Measurements from ENCODE around the gene KHDRBS2. TPM values are rescaled to one million over a fixed set of nuclear protein-coding genes. Genes with fewer than 3 reads are reported as not detected.

The KHDRBS2 gene
- polyA plus RNA-seq, 5 donors: 8.1 to 13.1 (median 10.8) TPM

GRCh38 chr6:62037445-62037844 lies 248.6 kb downstream of the KHDRBS2 start:
- peak in 1 of 2 donors; percentile 7 for DNase-seq

GRCh38 chr6:62035952-62036351 lies 250.1 kb downstream of the KHDRBS2 start:
- DNase-seq: no peak

GRCh38 chr6:62013719-62014118 lies 272.3 kb downstream of the KHDRBS2 start:
- no peak for DNase-seq

- DNase-seq: no peak
Observed at GRCh38 chr6:62009445-62009844, 276.6 kb downstream of the KHDRBS2 start.

GRCh38 chr6:61989616-61990015 lies 296.4 kb downstream of the KHDRBS2 start:
- no peak for DNase-seq

GRCh38 chr6:61980622-61981021 lies 305.4 kb downstream of the KHDRBS2 start:
- DNase-seq: no peak

- DNase-seq: no peak
Observed at GRCh38 chr6:61977947-61978346, 308.1 kb downstream of the KHDRBS2 start.

GRCh38 chr6:61977099-61977498 lies 308.9 kb downstream of the KHDRBS2 start:
- no peak for DNase-seq

- no peak for DNase-seq
Observed at GRCh38 chr6:61959196-61959595, 326.8 kb downstream of the KHDRBS2 start.

- no peak for DNase-seq
Observed at GRCh38 chr6:61953851-61954250, 332.2 kb downstream of the KHDRBS2 start.

GRCh38 chr6:61951586-61951985 lies 334.4 kb downstream of the KHDRBS2 start:
- DNase-seq: no peak

GRCh38 chr6:61950811-61951210 lies 335.2 kb downstream of the KHDRBS2 start:
- no peak for DNase-seq

GRCh38 chr6:61949971-61950370 lies 336.1 kb downstream of the KHDRBS2 start:
- peak; percentile 11 to 47 for DNase-seq

- no peak for DNase-seq
Observed at GRCh38 chr6:61949161-61949560, 336.9 kb downstream of the KHDRBS2 start.

GRCh38 chr6:61947311-61947947 lies 338.6 kb downstream of the KHDRBS2 start:
- DNase-seq: no peak

- DNase-seq: no peak
Observed at GRCh38 chr6:61940919-61941318, 345.1 kb downstream of the KHDRBS2 start.

GRCh38 chr6:61935242-61935846 lies 350.7 kb downstream of the KHDRBS2 start:
- DNase-seq: no peak

GRCh38 chr6:61909486-61909885 lies 376.5 kb downstream of the KHDRBS2 start:
- DNase-seq: no peak

- no peak for DNase-seq
Observed at GRCh38 chr6:61901748-61902147, 384.3 kb downstream of the KHDRBS2 start.

GRCh38 chr6:61894536-61894935 lies 391.5 kb downstream of the KHDRBS2 start:
- DNase-seq: no peak

- peak in 1 of 2 donors; percentile 20 for DNase-seq
Observed at GRCh38 chr6:61887423-61887822, 398.6 kb downstream of the KHDRBS2 start.

GRCh38 chr6:61886608-61887259 lies 399.3 kb downstream of the KHDRBS2 start:
- peak in 1 of 2 donors; percentile 9 for DNase-seq
